Adrenal gland (tissue), 5 donors: Measurements from ENCODE around the gene LIPM.

Experiments
- CTCF ChIP-seq, 6 experiments: fragments of 450-650 bp in 4 of 6; fragments of 200-600 bp in 2 of 6; sonication (generic) in 1 of 6; IDR thresholded peaks; 1 replicate in 5 of 6; 2 replicates in 1 of 6; pipeline versions ENCODE4 v1.5.1 to v1.8.0; 2016 to 2021; ENCODE audit warnings: antibody characterized with exemption in 6 of 6, mild to moderate bottlenecking in 2 of 6, moderate library complexity in 1 of 6
- POLR2A ChIP-seq, 2 donors: fragments of 450-650 bp; IDR thresholded peaks; one replicate each; pipeline ENCODE4 v1.6.1; 2017; ENCODE audit warnings: antibody characterized with exemption in 2 of 2, mild to moderate bottlenecking in 2 of 2, moderate library complexity in 1 of 2
- donor health status: DM: no; HTN: no; CAD: no.

DNA sequence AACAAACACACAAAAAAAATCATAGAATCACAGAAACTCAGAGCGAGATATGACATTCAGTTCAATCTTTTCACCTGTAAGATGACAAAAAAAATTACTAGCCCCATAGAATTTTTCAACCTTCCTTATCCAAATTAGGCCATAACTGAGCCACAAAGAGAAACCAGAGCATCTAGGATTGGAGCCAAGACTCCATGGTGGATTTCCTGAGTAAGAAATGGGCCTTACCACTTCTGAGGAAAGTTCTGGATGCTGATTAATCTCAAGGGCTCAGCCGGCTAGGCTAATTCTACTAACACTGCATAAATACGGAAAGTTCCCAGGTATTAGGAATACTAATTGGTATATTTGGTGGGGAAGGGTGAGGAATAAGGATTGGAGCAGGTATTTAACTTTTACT is 16.8 kb downstream of the LIPM start:
- TF ChIP-seq CTCF (IDR thresholded peaks at IDR 0.05) = no peak
- no peak for TF ChIP-seq POLR2A (IDR thresholded peaks at IDR 0.05)
